ENCODE measurements around the gene TAS1R2.
"Not testable (repeated sequence)": the region's sequence is repeated elsewhere in the genome, so short reads cannot be mapped to it uniquely, and the experiment has no call there.

The TAS1R2 gene

GRCh38 chr1:18883636-18884418 is 24.4 kb upstream of the TAS1R2 start:
- DNase-seq: no peak

GRCh38 chr1:18883079-18883478 is 23.6 kb upstream of the TAS1R2 start:
- no peak for DNase-seq

- no peak for DNase-seq
Measured at GRCh38 chr1:18882486-18882885, 23.0 kb upstream of the TAS1R2 start.

GRCh38 chr1:18881642-18882431 is 22.4 kb upstream of the TAS1R2 start:
- no peak for DNase-seq

- DNase-seq: no peak
Measured at GRCh38 chr1:18881164-18881563, 21.7 kb upstream of the TAS1R2 start.

- DNase-seq: no peak
Measured at GRCh38 chr1:18880585-18880984, 21.1 kb upstream of the TAS1R2 start.

- no peak for DNase-seq
Measured at GRCh38 chr1:18879791-18880309, 20.4 kb upstream of the TAS1R2 start.

- no peak for DNase-seq
Measured at GRCh38 chr1:18879215-18879790, 19.8 kb upstream of the TAS1R2 start.

GRCh38 chr1:18878538-18879214 is 19.2 kb upstream of the TAS1R2 start:
- DNase-seq: no peak

GRCh38 chr1:18877282-18877681 is 17.8 kb upstream of the TAS1R2 start:
- no peak for DNase-seq

GRCh38 chr1:18876210-18876609 is 16.8 kb upstream of the TAS1R2 start:
- no peak for DNase-seq

GRCh38 chr1:18875796-18876128 is 16.3 kb upstream of the TAS1R2 start:
- DNase-seq: no peak

GRCh38 chr1:18875107-18875795 is 15.8 kb upstream of the TAS1R2 start:
- peak; percentile 2 for DNase-seq

- DNase-seq: no peak
Measured at GRCh38 chr1:18874600-18874999, 15.1 kb upstream of the TAS1R2 start.

- DNase-seq: no peak
Measured at GRCh38 chr1:18874036-18874435, 14.6 kb upstream of the TAS1R2 start.

GRCh38 chr1:18872071-18872611 is 12.7 kb upstream of the TAS1R2 start:
- no peak for DNase-seq

GRCh38 chr1:18871401-18872070 is 12.1 kb upstream of the TAS1R2 start:
- DNase-seq: no peak

- no peak for DNase-seq
Measured at GRCh38 chr1:18870957-18871356, 11.5 kb upstream of the TAS1R2 start.

- DNase-seq: not testable (repeated sequence)
Measured at GRCh38 chr1:18870595-18870865, 11.1 kb upstream of the TAS1R2 start.

GRCh38 chr1:18869847-18870594 is 10.6 kb upstream of the TAS1R2 start:
- no peak for DNase-seq

GRCh38 chr1:18868801-18869424 is 9.5 kb upstream of the TAS1R2 start:
- no peak for DNase-seq

All from NCI-H774 (cell line).